Activated CD4-positive, alpha-beta T cell treated with anti-CD3 and anti-CD28 coated beads, Interleukin-2, Interleukin-6, amounts not matched to agents 100 ng/mL and 50 ng/mL, durations not matched to agents 16 hours and 8 hours (primary cell): ENCODE results near the gene MSRB1.
"Not testable (repeated sequence)": the region's sequence is repeated elsewhere in the genome, so short reads cannot be mapped to it uniquely, and the experiment has no call there.

Experiments used
- DNase-seq: peaks from one replicate; pipeline ENCODE4 v3.0.0-alpha.2; 2020

MSRB1 gene

GRCh38 chr16:1938316-1938715 is 4.7 kb downstream of the MSRB1 start:
- no peak for DNase-seq

GRCh38 chr16:1936945-1937479 is 6.0 kb downstream of the MSRB1 start:
- DNase-seq, result no peak

- DNase-seq, result no peak
Observed at GRCh38 chr16:1933097-1933661, 9.8 kb downstream of the MSRB1 start.

- DNase-seq, result no peak
Observed at GRCh38 chr16:1932050-1933028, 10.7 kb downstream of the MSRB1 start.

GRCh38 chr16:1930338-1930720 is 12.7 kb downstream of the MSRB1 start:
- DNase-seq, result no peak

GRCh38 chr16:1929578-1930337 is 13.2 kb downstream of the MSRB1 start:
- DNase-seq, result peak; percentile 95

- no peak for DNase-seq
Observed at GRCh38 chr16:1929105-1929504, 13.9 kb downstream of the MSRB1 start.

GRCh38 chr16:1926271-1926670 is 16.7 kb downstream of the MSRB1 start:
- DNase-seq, result no peak

- DNase-seq, result no peak
Observed at GRCh38 chr16:1924095-1924494, 18.9 kb downstream of the MSRB1 start.

GRCh38 chr16:1923299-1924034 is 19.5 kb downstream of the MSRB1 start:
- no peak for DNase-seq

GRCh38 chr16:1922357-1922756 is 20.6 kb downstream of the MSRB1 start:
- no peak for DNase-seq

- peak; percentile 34 for DNase-seq
Observed at GRCh38 chr16:1920727-1921171, 22.2 kb downstream of the MSRB1 start.

- not testable (repeated sequence) for DNase-seq
Observed at GRCh38 chr16:1920122-1920521, 22.9 kb downstream of the MSRB1 start.

- DNase-seq, result no peak
Observed at GRCh38 chr16:1919327-1919998, 23.5 kb downstream of the MSRB1 start.

GRCh38 chr16:1918351-1919326 is 24.4 kb downstream of the MSRB1 start, which contains the start of gene HS3ST6:
Gene HS3ST6 (minus strand): TSS chr16:1918415. CDS start chr16:1918323, 92 bp downstream.
- DNase-seq, result no peak

GRCh38 chr16:1917665-1918350 is 25.2 kb downstream of the MSRB1 start:
- DNase-seq, result no peak

- DNase-seq, result no peak
Observed at GRCh38 chr16:1917056-1917664, 25.8 kb downstream of the MSRB1 start.

GRCh38 chr16:1916640-1916990 is 26.4 kb downstream of the MSRB1 start:
- DNase-seq, result no peak
